HG02970 (cell line): ENCODE results near the gene PXDN.
"Not testable (repeated sequence)": the region's sequence is repeated elsewhere in the genome, so short reads cannot be mapped to it uniquely, and the experiment has no call there.

Experiments used
- ATAC-seq: cut with Tn5 transposase; IDR thresholded peaks from one replicate; pipeline ENCODE4 v1.9.1; 2021; ENCODE audit warnings: mild to moderate bottlenecking, moderate library complexity, moderate number of reproducible peaks; ENCODE audit not compliant: unreplicated experiment, low FRiP score

Gene PXDN

DNA sequence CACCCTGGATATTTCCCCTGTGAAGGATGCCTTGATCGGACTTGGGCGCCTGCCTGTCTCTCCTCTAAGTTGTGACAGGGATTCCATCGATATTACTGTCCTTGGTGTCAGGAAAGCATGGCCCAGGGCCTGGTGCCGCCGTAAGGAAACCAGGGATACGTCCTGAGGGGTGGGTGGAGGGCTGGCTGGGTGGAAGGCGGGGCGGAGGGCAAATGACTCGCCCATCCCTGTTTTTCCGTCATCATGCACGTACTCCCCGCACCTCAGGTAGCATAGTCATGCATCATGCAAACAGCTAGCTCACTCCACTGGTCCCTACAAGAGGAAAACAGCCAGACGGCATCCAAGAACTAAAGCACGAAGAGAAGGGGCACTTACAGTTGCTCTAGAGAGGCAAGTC lies 57.1 kb downstream of the PXDN start:
- no peak for ATAC-seq

DNA sequence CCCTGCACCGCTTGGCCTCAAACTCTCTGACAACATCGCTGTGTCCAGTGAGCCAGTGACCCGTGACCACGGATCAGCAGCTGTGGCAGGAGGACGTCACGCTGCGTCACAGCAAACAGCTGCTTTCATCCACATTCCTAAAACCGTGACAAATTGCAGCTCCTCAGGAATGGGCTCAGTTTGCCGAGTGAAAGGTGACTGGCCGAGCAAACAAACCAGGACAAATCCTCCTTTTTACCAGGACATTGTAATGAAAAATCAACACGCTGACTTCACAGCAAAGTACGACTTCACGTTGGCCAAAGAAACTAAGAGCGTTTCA lies 57.6 kb downstream of the PXDN start:
- ATAC-seq = no peak

DNA sequence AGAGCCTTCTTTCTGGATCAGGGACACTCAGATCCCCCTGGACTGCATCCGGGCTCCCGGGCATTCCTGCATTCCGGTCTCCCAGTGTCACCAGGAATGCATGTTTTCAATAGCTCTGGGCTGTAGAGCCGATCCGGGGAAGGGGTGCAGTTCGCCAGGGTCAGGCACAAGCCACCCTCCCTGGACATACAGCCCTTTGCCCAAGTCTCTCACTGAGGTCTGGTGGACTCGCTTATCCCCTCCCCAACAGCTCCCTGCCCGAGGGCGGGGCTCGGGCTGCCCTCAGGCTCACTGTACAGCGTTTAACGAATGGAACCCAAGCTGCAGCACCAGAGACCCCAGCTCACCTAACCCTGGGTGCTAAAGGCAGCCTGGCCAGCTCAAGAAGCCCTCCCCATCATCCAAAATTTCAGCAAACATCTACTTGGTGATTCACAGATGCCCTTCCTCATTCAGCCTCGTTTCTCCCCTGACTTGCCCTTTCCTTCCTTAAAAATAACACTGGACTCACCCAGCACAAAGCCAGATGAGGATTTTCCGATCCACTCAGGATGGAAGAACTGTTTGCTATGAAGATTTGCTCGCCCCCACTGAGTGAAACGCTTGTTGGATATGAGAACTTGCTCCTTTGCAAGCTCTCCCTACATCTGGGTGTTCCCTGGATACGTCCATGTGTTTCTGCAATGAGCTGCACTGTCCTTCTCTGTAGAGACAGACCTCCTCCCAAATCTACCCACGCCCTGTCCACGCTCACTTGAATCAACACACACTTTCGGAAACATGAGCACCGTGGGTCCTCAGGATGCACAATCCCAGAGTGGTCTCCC lies 58.1 kb downstream of the PXDN start:
- ATAC-seq = no peak

DNA sequence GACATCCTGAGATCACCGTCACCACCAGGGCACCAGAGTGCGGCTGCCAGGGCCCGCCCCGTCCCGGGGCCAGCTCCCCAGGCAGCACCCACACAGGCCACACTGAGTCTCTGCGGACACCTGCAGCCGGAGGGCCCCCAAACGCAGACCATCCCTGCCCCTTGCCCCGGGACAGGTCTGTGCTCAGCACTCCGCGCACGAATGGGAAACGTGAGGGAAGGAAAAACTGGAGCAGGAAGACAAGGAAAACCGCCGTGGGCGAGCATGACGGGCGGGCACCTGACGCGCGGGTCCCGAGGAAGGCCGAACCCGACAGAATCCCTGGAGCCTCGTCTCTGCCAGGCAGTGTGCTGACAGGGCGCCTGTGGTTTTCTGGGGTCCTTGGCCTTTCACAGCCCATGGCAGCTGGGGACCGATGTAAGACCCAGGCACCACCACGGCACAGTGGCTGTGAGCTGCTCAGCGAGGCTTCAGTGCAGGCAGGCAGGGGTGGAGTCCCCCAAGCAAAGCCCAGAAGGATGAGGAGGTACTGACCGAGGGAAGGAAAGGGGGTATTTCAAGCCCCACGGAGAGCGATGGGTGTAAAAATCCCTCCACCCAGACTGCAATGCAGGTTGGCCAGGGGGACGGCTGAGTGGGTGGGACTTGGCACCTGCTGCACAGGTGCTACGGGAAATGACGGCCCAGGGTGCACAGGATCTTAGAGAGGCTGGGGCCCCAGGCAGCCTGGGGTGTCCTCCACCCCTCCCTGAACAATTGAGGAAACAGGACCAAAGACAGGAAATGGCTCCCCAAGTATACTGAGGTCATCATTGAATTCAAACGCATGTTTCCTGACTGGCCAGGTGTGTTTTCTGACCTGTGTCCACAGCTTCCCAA lies 59.0 kb downstream of the PXDN start:
- ATAC-seq = no peak

DNA sequence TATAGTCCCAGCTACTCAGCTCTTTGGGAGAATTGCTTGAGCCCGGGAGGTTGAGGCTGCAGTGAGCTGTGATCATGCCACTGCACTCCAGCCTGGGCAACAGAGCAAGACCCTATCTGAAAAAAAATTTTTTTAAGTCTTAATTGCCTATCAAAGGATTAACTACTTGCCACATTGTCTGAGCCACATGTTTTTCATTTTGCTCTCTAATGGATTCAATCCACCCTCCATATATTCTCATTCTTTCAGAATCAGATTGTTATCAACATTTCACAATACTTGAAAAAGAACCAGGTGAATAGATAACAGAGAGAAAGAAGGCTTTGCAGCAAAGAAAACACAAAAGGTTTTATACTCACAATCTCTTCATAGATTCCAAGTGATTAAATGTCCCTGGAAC lies 61.0 kb downstream of the PXDN start:
- ATAC-seq = no peak

DNA sequence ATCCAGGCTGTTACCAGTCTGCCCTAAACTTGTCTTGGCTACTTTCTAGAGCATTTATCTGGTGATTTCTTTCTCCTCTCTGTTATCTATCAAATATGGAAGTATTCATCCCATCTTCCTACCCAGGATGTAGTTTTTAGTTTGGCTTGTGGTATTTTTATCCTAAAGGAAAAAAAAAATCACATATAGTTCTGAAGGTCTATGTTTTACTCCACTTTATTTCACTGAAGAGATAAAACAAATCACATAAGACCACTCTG lies 62.2 kb downstream of the PXDN start:
- ATAC-seq = no peak

DNA sequence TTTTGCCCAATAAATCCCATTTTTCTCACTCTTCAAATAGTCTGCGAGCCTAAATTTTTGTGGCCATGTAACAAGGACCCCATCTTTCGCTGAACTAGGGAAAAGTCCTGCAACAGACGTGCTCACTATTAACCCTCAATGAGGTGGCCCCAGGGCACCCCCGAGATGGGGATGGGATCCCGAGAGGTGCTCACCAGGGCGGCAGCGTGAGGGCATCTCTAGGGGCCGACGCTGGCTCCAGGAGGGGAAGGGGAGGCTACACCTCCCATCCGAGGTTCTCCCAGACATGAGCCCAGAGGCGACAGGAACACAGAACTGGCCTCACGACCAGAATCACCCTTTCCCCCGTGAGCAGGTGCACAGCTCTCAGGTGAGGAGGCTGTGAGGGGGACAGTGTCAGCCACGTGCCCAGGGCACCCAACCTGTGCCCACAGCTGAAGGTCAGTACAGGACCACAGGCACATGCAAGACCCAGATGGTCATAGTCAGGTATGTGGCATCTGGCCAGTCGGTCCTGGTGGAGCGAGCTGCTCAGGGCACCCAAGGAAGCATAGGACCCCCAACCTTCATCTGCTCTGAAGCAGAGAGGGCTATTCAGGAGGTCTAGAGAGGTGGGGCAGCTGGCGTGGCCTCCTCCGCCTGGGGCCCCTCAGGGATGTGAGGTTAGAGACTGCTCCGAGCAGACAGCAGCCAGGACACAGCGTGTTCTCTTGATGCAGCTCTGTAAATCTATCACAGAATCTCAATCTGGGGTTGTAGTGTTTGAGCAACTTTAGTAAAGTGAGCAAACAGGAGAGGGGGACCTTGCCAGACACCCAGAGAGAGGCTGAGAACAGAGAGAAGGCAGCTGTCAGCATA lies 62.8 kb downstream of the PXDN start:
- no peak for ATAC-seq

DNA sequence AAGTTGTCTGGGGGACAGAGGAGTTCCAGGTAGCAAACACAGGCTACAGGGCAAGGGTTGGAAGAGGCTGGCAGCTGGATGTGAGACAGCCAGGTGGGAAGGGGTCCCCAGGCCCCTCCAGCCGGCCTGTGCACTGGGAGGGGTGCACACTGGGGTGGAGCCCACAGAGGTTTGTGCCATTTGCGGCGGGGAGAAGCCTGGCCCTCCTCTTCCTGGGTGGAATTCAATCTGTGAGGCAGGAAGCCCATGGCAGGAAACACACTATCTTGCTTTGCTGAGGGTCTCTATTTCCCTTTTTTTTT lies 63.3 kb downstream of the PXDN start:
- ATAC-seq = no peak

DNA sequence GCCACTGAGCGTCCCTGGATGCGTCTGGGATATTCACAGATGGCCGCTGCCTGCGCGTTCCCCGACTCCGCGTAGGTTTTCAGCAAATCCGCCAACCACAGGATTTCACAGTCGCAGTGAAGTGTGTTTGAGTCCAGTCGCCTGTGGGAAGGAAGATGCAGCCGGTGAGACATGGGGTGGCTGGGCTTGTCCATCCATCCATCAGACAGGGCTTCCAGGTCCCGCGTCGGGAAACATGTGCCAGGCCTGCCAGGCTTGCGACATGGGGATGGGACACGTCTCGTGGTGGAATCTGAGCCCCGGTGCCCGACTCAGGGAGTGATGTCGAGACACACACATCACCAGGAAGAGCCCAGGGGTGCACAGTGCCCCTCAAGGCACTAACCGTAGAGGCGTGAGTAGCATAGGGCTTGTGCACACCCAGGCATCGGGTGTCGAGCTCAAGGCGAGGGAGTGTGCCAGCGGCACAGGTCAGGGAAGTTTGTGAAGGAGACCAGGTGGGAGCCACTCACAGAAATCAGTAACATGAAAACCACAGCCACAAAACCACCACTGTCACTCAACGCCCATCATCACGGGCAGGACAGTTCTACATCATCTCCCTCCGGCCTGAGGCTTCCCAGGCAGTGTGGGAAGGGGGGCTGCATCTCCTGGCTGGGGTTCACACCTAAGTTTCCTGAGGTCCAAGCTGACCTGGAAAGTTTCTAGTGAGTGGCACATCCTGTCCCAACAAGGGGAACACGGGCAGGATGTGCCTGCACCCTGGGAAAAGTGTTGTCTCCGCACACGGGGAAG lies 63.9 kb downstream of the PXDN start:
- no peak for ATAC-seq

DNA sequence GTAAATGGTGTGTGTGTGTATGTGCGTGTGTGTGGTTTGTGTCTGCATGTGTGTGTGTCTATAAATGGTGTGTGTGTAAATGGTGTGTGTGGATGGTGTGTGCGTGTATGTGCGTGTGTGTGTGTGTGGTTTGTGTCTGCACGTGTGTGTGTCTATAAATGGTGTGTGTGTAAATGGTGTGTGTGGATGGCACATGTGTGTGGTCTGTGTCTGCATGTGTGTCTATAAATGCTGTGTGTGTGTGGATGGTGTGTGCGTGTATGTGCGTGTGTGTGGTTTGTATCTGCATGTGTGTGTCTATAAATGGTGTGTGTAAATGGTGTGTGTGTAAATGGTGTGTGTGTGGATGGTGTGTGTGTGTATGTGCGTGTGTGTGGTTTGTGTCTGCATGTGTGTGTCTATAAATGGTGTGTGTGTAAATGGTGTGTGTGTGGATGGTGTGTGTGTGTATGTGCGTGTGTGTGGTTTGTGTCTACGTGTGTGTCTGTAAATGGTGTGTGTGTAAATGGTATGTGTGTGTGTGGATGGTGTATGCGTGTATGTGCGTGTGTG lies 64.8 kb downstream of the PXDN start:
- ATAC-seq = not testable (repeated sequence)

DNA sequence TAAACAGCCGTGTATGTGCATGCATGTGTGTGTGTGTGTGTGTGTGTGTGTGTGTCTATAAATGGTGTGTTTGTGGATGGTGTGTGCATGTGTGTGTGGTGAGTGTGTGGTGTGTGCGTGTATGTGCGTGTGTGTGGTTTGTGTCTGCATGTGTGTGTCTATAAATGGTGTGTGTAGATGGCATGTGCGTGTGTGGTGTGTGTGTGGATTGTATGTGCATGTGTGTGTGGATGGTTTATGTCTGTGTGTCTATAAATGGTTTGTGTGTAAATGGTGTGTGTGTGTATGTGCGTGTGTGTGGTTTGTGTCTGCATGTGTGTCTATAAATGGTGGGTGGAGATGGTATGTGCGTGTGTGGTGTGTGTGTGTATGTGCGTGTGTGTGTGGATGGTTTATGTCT lies 65.2 kb downstream of the PXDN start:
- not testable (repeated sequence) for ATAC-seq

DNA sequence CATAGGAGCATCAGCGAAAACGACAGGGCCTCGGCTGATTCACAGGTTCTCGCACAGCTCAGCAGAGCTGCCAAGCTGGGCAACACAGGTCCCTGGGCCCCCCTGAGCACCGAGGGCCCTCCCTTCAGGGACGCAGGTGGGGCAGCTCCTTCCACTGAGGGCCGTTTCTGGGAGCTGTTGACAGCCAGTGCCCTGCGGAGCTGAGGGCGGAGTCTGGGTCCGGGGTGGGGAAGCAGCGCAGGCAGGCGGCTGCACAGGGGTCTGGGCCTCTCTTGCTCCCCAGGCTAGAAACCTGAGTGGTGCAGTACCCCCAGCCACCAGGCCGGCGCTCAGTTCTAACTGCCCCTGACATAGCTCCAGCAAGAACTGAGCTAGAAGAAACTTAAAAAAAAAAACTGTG lies 65.7 kb downstream of the PXDN start:
- ATAC-seq = no peak

DNA sequence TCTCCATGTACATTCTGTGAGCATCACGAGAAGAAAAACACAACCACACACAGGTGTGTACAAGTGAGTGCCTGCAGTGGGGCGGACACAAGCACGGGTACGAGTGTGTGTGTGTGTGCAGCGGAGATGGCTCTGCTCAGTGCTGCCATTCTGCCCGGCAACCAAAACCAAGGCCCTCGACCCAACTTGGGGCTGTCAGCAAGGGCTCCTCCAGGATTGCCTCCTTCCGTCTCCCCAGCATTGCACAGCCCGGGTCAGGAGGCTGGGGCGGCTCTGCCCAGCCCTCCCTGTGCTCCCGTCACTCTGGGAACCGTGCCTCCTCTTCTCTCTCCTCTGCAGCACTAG lies 66.5 kb downstream of the PXDN start:
- no peak for ATAC-seq

DNA sequence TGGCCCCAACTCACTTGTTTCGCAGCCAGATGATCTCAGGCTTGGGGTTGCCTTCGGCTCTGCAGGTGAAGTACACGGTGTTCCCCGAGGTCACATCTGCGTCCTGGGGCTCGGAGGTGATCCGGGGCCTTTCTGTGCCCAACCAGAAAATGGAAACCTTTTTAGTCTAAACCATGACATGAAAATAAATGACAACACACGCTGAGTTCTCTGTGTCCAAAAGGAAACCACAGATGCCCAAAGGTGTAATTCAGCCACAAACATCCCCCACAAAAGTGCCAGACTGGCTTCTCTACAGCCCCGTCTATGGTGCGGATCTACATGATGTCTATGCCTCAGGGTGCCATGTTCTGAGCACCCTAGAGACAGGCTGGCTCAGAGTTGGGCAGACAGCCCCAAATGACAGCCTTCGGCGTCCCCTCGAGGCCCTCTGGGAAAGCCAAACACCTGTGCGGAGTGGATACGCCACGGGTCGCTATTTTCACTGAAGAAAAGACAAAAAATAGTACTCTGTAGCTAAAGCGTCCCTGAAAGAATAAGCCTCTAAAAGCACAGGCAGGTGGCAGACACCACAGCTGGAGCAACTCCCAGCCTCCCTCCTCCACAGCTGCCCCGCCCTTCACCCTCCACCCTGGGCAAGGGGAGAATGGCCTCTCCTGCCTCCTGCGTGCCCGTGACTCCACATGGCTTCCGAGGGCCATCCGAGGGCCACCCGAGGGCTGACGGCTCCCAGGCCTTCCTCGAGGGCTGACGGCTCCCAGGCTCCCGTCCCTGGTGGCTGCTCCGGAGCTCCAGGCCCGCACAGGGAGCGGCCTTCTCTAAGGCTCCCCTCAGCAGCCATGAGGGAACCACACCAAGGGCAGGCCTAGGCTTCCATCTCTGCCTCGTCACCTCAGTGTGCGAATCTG lies 67.1 kb downstream of the PXDN start:
- no peak for ATAC-seq

DNA sequence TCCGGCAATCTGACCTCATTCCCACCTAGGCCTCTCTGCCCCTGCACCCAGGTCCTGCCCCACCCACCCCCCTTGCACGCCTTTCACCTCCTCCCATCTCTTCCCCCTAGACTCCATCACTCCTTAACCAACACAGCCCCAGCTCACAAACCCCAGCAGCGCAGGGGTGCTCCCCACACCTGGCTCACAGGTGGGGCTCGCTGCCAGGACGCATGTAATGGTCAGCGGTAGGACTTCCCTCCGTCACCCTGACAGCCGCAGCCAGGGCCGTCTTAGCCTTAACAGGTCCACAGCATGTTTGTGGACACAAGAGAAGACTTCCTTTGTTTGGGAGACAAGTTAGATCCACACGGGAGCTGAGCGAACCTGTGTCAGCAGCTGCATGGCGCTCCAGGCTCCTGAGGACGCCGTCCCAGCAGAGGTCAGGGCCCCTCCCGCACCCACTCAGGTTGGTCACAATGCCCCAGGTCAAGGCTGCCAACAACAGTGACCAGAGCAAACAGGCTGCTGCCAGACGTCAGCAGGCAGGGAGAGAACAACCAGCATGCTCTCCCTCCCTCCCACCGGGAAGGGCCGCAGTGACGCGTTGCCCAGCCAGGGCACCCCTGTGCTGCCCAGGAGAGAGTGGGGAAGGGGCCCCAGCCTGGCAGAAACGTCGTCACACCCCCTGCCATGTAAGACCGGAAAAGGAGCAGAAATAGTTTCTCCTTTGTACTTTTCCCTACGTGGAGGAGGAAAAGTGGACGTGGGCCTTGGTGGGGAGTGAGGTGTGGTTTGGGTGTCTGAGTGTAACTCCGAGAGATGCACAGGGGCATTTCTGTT lies 68.0 kb downstream of the PXDN start:
- no peak for ATAC-seq

DNA sequence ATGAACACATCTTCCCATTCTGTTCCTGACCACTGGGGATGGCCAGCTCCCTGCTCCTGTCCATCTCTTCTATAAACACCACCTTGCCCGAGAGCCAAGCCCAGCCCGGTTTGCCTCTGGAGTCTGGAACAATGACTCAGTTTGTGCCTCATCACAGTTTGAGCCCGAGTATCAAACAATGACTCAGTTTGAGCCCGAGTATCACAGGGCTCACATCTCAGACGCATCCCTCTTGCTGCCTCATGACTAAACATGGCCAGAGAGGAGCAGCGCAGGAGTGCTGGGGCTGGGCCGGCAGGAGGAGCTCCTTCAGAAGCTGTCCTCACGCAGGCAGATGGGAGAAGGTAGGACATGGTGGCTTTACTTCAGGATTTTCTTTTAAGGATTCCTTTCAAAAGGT lies 68.7 kb downstream of the PXDN start:
- ATAC-seq = no peak

DNA sequence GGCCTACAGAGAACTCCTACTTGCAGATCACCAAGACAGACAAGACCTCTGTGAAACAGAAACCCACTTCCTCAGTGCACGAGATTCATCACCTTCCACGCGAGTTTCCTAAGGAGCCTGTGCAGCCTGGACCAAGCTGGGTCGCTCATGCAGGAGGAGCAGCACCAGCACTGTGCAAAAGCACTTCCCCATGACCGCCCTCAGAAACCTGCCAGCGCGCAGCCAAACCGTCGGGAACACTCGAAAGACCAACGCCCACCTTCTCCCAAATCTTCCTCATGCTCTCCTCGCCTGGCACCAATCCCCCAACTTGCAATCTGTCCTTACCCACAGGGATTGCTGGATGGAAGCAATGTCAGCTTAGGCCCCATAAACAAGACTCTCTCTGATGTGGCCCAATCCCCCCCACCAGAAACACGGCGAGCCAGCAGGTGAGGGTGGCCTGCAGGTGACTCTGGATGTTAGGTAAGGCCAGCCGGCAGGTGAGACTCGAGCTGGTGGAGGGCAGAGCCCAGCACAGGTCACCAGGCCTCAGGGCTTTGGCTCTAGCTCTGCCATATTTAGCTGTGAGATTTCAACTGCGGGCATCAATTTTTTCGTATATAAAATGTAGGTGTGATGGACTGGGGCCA lies 69.4 kb downstream of the PXDN start:
- no peak for ATAC-seq

DNA sequence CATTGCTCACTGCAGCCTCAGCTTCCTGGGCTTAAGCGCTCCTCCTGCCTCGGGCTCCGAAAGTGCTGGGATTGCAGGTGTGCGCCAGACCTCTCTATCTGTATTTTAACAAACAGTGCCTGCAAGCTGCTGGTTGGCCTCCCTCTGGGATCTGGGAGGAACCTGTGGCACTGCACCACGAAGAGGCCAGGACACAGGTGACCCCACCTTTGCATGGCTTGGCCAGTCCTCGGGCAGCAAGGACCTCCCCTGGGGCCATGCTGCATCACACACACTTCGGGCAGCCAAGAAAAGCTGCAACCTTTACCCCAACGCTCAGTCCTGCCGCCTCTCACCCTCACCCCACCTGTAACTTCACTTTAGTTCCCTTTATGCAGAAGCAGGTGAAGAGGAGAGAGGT lies 70.0 kb downstream of the PXDN start:
- no peak for ATAC-seq
